Measurements from ENCODE around the gene SCFD2. TPM values are rescaled to one million over a fixed set of nuclear protein-coding genes. Genes with fewer than 3 reads are reported as not detected.
"Not testable (repeated sequence)": the region's sequence is repeated elsewhere in the genome, so short reads cannot be mapped to it uniquely, and the experiment has no call there.

Gene SCFD2
- total and polyA plus RNA-seq, 5 donors from 2014 or later: 15.0 to 23.9 (median 16.3) TPM

- Mint-ChIP-seq H3K9me3 (peaks cover 0 to 8% (median 5%) of the 10 kb centered on the region in 7 donors), H3K4me3 (no peak overlapping the region), H3K27ac (no peak overlapping the region), H3K36me3 (peaks cover 4% of the 10 kb centered on the region), H3K4me1 (peaks cover 0 to 2% (median 0%) of the 10 kb centered on the region in 4 donors), H3K27me3 (no peaks in the 10 kb centered on the region)
- Histone ChIP-seq H3K27me3 (ENCODE audit: control insufficient read depth, insufficient read depth, low read length) (no peaks in the 10 kb centered on the region), H3K9me3 (ENCODE audit: control insufficient read depth in 2 of 2, low read length in 2 of 2) (no peaks in the 10 kb centered on the region), H3K4me1 (ENCODE audit: control insufficient read depth, insufficient read depth, low read length, poor library complexity, severe bottlenecking) (no peaks in the 10 kb centered on the region), H3K4me3 (ENCODE audit: low read depth, low read length) (no peak overlapping the region), H3K27ac (ENCODE audit: insufficient read depth, low read length, poor library complexity, severe bottlenecking) (no peak overlapping the region), H3K36me3 (ENCODE audit: control insufficient read depth, insufficient read depth, low read length) (no peaks in the 10 kb centered on the region)
- no peak for ATAC-seq (ENCODE audit: low read depth in 2 of 2)
- no peak for DNase-seq
Measured at GRCh38 chr4:53221832-53222480, 143.9 kb downstream of the SCFD2 start.

- H3K4me3 ChIP-seq (ENCODE audit: low read depth, low read length); H3K27ac ChIP-seq (ENCODE audit: insufficient read depth, low read length, poor library complexity, severe bottlenecking); ATAC-seq (ENCODE audit: low read depth in 2 of 2); H3K27me3 ChIP-seq (ENCODE audit: control insufficient read depth, insufficient read depth, low read length); H3K4me1 Mint-ChIP-seq; H3K9me3 ChIP-seq (ENCODE audit: control insufficient read depth in 2 of 2, low read length in 2 of 2); H3K4me3 Mint-ChIP-seq; H3K36me3 ChIP-seq (ENCODE audit: control insufficient read depth, insufficient read depth, low read length); H3K27ac Mint-ChIP-seq; H3K36me3 Mint-ChIP-seq; DNase-seq; H3K4me1 ChIP-seq (ENCODE audit: control insufficient read depth, insufficient read depth, low read length, poor library complexity, severe bottlenecking); H3K27me3 Mint-ChIP-seq: not testable (repeated sequence)
- H3K9me3 Mint-ChIP-seq: peaks cover 0 to 19% (median 6%) of the 10 kb centered on the region in 7 donors
Measured at GRCh38 chr4:53219148-53219547, 146.7 kb downstream of the SCFD2 start.

DNA sequence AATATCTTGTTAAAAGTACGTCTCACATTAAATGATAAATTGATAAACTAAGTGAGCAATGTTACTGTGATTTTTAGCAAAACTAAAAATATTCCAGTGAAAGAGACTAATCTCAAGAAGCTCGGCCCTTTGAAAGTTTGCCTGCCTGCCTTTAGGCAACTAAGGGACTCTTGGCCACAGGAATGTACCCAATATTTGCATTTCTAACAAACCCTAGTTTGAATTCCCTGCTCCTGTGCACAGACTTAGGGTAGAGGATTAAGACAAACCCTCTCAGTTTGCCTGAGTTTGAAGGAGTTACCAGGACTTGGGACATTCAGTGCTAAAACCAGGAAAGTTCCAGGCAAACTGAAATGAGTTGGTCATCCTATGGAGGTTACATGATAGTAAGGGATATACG is 157.1 kb downstream of the SCFD2 start:
- no peak for ATAC-seq (ENCODE audit: low read depth in 2 of 2)
- no peaks in the 10 kb centered on the region for H3K27me3 ChIP-seq (ENCODE audit: control insufficient read depth, insufficient read depth, low read length)

GRCh38 chr4:53205970-53206369 is 159.9 kb downstream of the SCFD2 start:
- no peak overlapping the region for H3K4me3 ChIP-seq (ENCODE audit: low read depth, low read length)
- Mint-ChIP-seq H3K36me3 (peaks cover 21% of the 10 kb centered on the region), H3K4me1 (no peaks in the 10 kb centered on the region), H3K27ac (no peak overlapping the region), H3K27me3 (no peaks in the 10 kb centered on the region), H3K4me3 (no peak overlapping the region), H3K9me3 (peaks cover 0 to 2% (median 0%) of the 10 kb centered on the region in 7 donors)
- H3K27me3 ChIP-seq (ENCODE audit: control insufficient read depth, insufficient read depth, low read length): no peaks in the 10 kb centered on the region
- H3K36me3 ChIP-seq (ENCODE audit: control insufficient read depth, insufficient read depth, low read length): no peaks in the 10 kb centered on the region
- ATAC-seq (ENCODE audit: low read depth in 2 of 2) (no peak), DNase-seq (no peak)
- H3K4me1 ChIP-seq (ENCODE audit: control insufficient read depth, insufficient read depth, low read length, poor library complexity, severe bottlenecking): no peaks in the 10 kb centered on the region
- no peak overlapping the region for H3K27ac ChIP-seq (ENCODE audit: insufficient read depth, low read length, poor library complexity, severe bottlenecking)
- H3K9me3 ChIP-seq (ENCODE audit: control insufficient read depth in 2 of 2, low read length in 2 of 2): no peaks in the 10 kb centered on the region

More for the DNA sequence above, 157.1 kb downstream of the SCFD2 start:
- no peak overlapping the region for H3K27ac Mint-ChIP-seq
- H3K4me3 Mint-ChIP-seq: no peak overlapping the region
- H3K9me3 ChIP-seq (ENCODE audit: control insufficient read depth in 2 of 2, low read length in 2 of 2): no peaks in the 10 kb centered on the region
- peaks cover 30% of the 10 kb centered on the region for H3K36me3 Mint-ChIP-seq
- H3K9me3 Mint-ChIP-seq: peaks cover 0 to 2% (median 1%) of the 10 kb centered on the region in 7 donors
- no peaks in the 10 kb centered on the region for H3K4me1 Mint-ChIP-seq
- H3K4me1 ChIP-seq (ENCODE audit: control insufficient read depth, insufficient read depth, low read length, poor library complexity, severe bottlenecking): no peaks in the 10 kb centered on the region
- no peak overlapping the region for H3K4me3 ChIP-seq (ENCODE audit: low read depth, low read length)
- no peak for DNase-seq
- H3K36me3 ChIP-seq (ENCODE audit: control insufficient read depth, insufficient read depth, low read length): no peaks in the 10 kb centered on the region
- H3K27ac ChIP-seq (ENCODE audit: insufficient read depth, low read length, poor library complexity, severe bottlenecking): no peak overlapping the region
- H3K27me3 Mint-ChIP-seq: no peaks in the 10 kb centered on the region

- H3K27ac Mint-ChIP-seq: peak overlapping the region in 1 of 3 donors; percentile 24
- Histone ChIP-seq H3K4me1 (ENCODE audit: control insufficient read depth, insufficient read depth, low read length, poor library complexity, severe bottlenecking) (no peaks in the 10 kb centered on the region), H3K27me3 (ENCODE audit: control insufficient read depth, insufficient read depth, low read length) (no peaks in the 10 kb centered on the region), H3K9me3 (ENCODE audit: control insufficient read depth in 2 of 2, low read length in 2 of 2) (no peaks in the 10 kb centered on the region), H3K36me3 (ENCODE audit: control insufficient read depth, insufficient read depth, low read length) (no peaks in the 10 kb centered on the region), H3K27ac (ENCODE audit: insufficient read depth, low read length, poor library complexity, severe bottlenecking) (no peak overlapping the region), H3K4me3 (ENCODE audit: low read depth, low read length) (no peak overlapping the region)
- ATAC-seq (ENCODE audit: low read depth in 2 of 2) (no peak), DNase-seq (no peak)
- H3K4me3 Mint-ChIP-seq: no peak overlapping the region
- H3K9me3 Mint-ChIP-seq: no peaks in the 10 kb centered on the region
- peaks cover 0 to 9% (median 4%) of the 10 kb centered on the region in 4 donors for H3K4me1 Mint-ChIP-seq
- no peaks in the 10 kb centered on the region for H3K27me3 Mint-ChIP-seq
- peaks cover 5% of the 10 kb centered on the region for H3K36me3 Mint-ChIP-seq
Measured at GRCh38 chr4:53199356-53199755, 166.5 kb downstream of the SCFD2 start.

GRCh38 chr4:53197772-53198142 is 168.1 kb downstream of the SCFD2 start:
- Mint-ChIP-seq H3K36me3 (no peaks in the 10 kb centered on the region), H3K4me3 (no peak overlapping the region), H3K4me1 (peaks cover 0 to 9% (median 4%) of the 10 kb centered on the region in 4 donors), H3K9me3 (no peaks in the 10 kb centered on the region), H3K27ac (no peak overlapping the region), H3K27me3 (no peaks in the 10 kb centered on the region)
- Histone ChIP-seq H3K9me3 (ENCODE audit: control insufficient read depth in 2 of 2, low read length in 2 of 2) (no peaks in the 10 kb centered on the region), H3K27me3 (ENCODE audit: control insufficient read depth, insufficient read depth, low read length) (no peaks in the 10 kb centered on the region), H3K4me1 (ENCODE audit: control insufficient read depth, insufficient read depth, low read length, poor library complexity, severe bottlenecking) (no peaks in the 10 kb centered on the region), H3K27ac (ENCODE audit: insufficient read depth, low read length, poor library complexity, severe bottlenecking) (no peak overlapping the region), H3K36me3 (ENCODE audit: control insufficient read depth, insufficient read depth, low read length) (no peaks in the 10 kb centered on the region), H3K4me3 (ENCODE audit: low read depth, low read length) (no peak overlapping the region)
- DNase-seq (no peak), ATAC-seq (ENCODE audit: low read depth in 2 of 2) (no peak)

DNA sequence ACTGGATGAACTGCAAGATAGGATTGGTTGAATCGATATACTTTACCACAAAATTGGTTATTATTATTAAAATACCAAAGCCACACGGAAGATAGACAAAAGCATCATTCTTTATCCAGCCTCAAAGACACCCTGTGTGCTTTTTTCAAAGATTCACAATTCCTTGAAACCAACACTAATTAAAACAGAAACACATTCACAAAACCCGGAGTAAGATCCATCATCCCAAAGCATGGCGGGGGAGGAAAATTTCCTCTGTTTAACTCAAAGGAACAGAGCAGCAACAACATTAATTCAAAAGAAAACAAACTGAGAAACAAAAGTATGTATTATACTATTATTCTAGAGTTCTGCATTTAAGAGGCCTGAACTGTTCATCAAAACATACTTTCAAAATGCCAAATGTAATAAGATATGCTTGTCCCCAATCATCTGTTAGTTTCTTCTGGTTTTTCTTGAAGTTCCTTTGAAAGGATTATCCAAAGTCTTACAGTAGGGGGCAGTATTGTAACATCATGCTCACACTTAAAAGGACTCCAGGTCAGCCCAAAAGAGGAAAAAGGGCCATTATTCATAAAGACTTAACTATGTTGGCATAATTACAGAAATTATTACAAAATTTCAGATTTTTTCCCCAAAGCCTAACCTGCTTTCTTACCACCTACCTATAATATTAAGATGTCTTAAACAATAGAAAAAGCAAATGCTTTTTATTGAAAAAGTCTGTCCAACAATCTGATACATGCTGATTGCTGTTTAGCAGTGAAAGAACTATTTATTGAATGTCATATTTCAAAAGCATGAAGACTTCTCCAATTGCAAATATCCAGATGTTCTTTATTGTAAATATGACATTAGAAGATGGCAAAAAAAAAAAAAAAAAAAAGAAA is 168.7 kb downstream of the SCFD2 start:
- no peak for ATAC-seq (ENCODE audit: low read depth in 2 of 2)
- Mint-ChIP-seq H3K27me3 (no peaks in the 10 kb centered on the region), H3K4me3 (no peak overlapping the region), H3K4me1 (peaks cover 0 to 9% (median 4%) of the 10 kb centered on the region in 4 donors), H3K9me3 (no peaks in the 10 kb centered on the region), H3K27ac (no peak overlapping the region), H3K36me3 (no peaks in the 10 kb centered on the region)
- DNase-seq: peak in 2 of 3 donors; percentile 48 to 79
- H3K36me3 ChIP-seq (ENCODE audit: control insufficient read depth, insufficient read depth, low read length): no peaks in the 10 kb centered on the region
- H3K27ac ChIP-seq (ENCODE audit: insufficient read depth, low read length, poor library complexity, severe bottlenecking): no peak overlapping the region
- no peak overlapping the region for H3K4me3 ChIP-seq (ENCODE audit: low read depth, low read length)
- no peaks in the 10 kb centered on the region for H3K9me3 ChIP-seq (ENCODE audit: control insufficient read depth in 2 of 2, low read length in 2 of 2)
- H3K4me1 ChIP-seq (ENCODE audit: control insufficient read depth, insufficient read depth, low read length, poor library complexity, severe bottlenecking): no peaks in the 10 kb centered on the region
- H3K27me3 ChIP-seq (ENCODE audit: control insufficient read depth, insufficient read depth, low read length): no peaks in the 10 kb centered on the region

Measured in CD4-positive, CD25-positive, alpha-beta regulatory T cell (primary cell).